ENCODE results near the gene RASA3. TPM values are rescaled to one million over a fixed set of nuclear protein-coding genes. Genes with fewer than 3 reads are reported as not detected.

The RASA3 gene
- total and polyA plus RNA-seq, 2 of the 8 experiments (the other 6 are each of a cell fraction or from before 2014, with no cell fraction given) = 7.5 to 21.9 TPM

GRCh38 chr13:114116734-114117133, 15.7 kb downstream of the RASA3 start:
- H2AFZ ChIP-seq (ENCODE audit: low read length) = no peak overlapping the region
- no peak overlapping the region for H3K4ac ChIP-seq (replicated peaks; ENCODE audit: insufficient read length, low read depth, low read length)
- H3K14ac ChIP-seq (ENCODE audit: insufficient read length) = no peak overlapping the region
- H3K79me2 ChIP-seq (ENCODE audit: control insufficient read depth in 1 of 2, insufficient read depth in 2 of 2, low read length in 2 of 2) = peaks cover 0 to 28% of the 10 kb centered on the region in 2 experiments; a peak in 2 of 4 replicates
- peaks cover 4 to 10% of the 10 kb centered on the region in 2 experiments for H4K20me1 ChIP-seq (replicated peaks in 1 of 2; ENCODE audit: control insufficient read depth in 1 of 2, insufficient read depth in 2 of 2, low read length in 2 of 2)
- FAIRE-seq = no peak
- H2BK15ac ChIP-seq (ENCODE audit: low read length) = no peak overlapping the region
- no peak overlapping the region for H2BK20ac ChIP-seq (ENCODE audit: low read length)
- no peaks in the 10 kb centered on the region; a peak in 1 of 4 replicates for H3K9me3 ChIP-seq (ENCODE audit: insufficient read depth in 2 of 2, low read depth in 1 of 2, low read length in 1 of 2)
- no peak overlapping the region for H3K23ac ChIP-seq (ENCODE audit: insufficient read length)
- peak overlapping the region; percentile 17 for H4K5ac ChIP-seq (ENCODE audit: insufficient read length, low read depth, low read length)
- peak overlapping the region; percentile 53; the same call in 1 of the 2 replicates for H2AK5ac ChIP-seq (ENCODE audit: low read depth, low read length)
- 0 out of 2 replicates have a peak, but pooled peaks cover 2% of the 10 kb centered on the region for H3K23me2 ChIP-seq (ENCODE audit: low read depth, low read length)
- no peaks in the 10 kb centered on the region for H3K27me3 ChIP-seq (replicated peaks in 1 of 4; ENCODE audit: control insufficient read depth in 3 of 4, extremely low read depth in 1 of 4, insufficient read depth in 3 of 4, low read length in 3 of 4)
- peak overlapping the region; percentile 39; the same call in 1 of the 2 replicates for H2BK12ac ChIP-seq (ENCODE audit: low read depth, low read length)
- no peak for DNase-seq (ENCODE audit: low read depth in 1 of 2, low spot score in 2 of 2)
- no peak overlapping the region for H4K91ac ChIP-seq (replicated peaks; ENCODE audit: insufficient read length, low read length)
- POLR2A ChIA-PET (ENCODE audit: partially characterized antibody) = no interaction called here
- H3K56ac ChIP-seq (replicated peaks; ENCODE audit: insufficient read length, low read depth, low read length) = no peak overlapping the region
- peaks cover 11 to 32% (median 22%) of the 10 kb centered on the region in 4 experiments for H3K4me1 ChIP-seq (replicated peaks in 1 of 4; ENCODE audit: control insufficient read depth in 3 of 4, insufficient read depth in 4 of 4, low read length in 3 of 4)
- H3K4me2 ChIP-seq (ENCODE audit: insufficient read depth in 1 of 2, low read depth in 2 of 2, low read length in 2 of 2) = no peak overlapping the region
- H2BK120ac ChIP-seq (replicated peaks; ENCODE audit: low read depth, low read length) = no peak overlapping the region
- 88% methylated on average over 17 of the region's 17 CpGs; no CpG with 5 or more reads in 1 of the 2 experiments for WGBS, 2 experiments (ENCODE audit: extremely low coverage in 1 of 2, insufficient coverage in 1 of 2, insufficient read length in 1 of 2, insufficient replicate concordance in 2 of 2, low coverage in 1 of 2, low lambda C conversion rate in 2 of 2, missing lambda C conversion rate in 1 of 2)
- H2BK5ac ChIP-seq (ENCODE audit: low read depth, low read length) = peak overlapping the region; percentile 60
- H4K8ac ChIP-seq (ENCODE audit: extremely low read depth, insufficient read depth, low read length) = no peak overlapping the region
- H3K18ac ChIP-seq (ENCODE audit: extremely low read depth, low read length) = no peak overlapping the region; the same call in 1 of the 2 replicates
- H3K4me3 ChIP-seq (ENCODE audit: extremely low read depth in 1 of 4, insufficient read depth in 2 of 4, low read depth in 3 of 4, low read length in 4 of 4) = no peak overlapping the region
- CTCF ChIA-PET (ENCODE audit: partially characterized antibody) = no interaction called here
- peaks cover 11% of the 10 kb centered on the region for H3K79me1 ChIP-seq (ENCODE audit: low read depth, low read length)
- H3K27ac ChIP-seq (ENCODE audit: low read depth, low read length) = no peak overlapping the region; the same call in 1 of the 2 replicates
- no peak overlapping the region; a peak in 1 of 7 replicates for H3K9ac ChIP-seq (replicated peaks in 1 of 4; ENCODE audit: extremely low read depth in 1 of 4, low read depth in 3 of 4, low read length in 3 of 4)
- H3K36me3 ChIP-seq (ENCODE audit: control insufficient read depth in 2 of 4, insufficient read depth in 4 of 4, low read length in 3 of 4) = no peaks in the 10 kb centered on the region
- TF ChIP-seq RBBP5 (IDR thresholded peaks at IDR 0.05; ENCODE audit: borderline replicate concordance, low read depth, low read length) (no peak), RAD21 (IDR thresholded peaks at IDR 0.05 in 1 of 2, conservative IDR thresholded peaks at IDR 0.05 in 1 of 2; ENCODE audit: low read depth in 2 of 2, low read length in 2 of 2) (no peak), CHD1 (IDR thresholded peaks at IDR 0.05; ENCODE audit: low read depth, low read length) (no peak), KDM1A (IDR thresholded peaks at IDR 0.05; ENCODE audit: borderline replicate concordance, low read length) (no peak), ASH2L (IDR thresholded peaks at IDR 0.05; ENCODE audit: low read length) (no peak), CTCF (IDR thresholded peaks at IDR 0.05; ENCODE audit: control extremely low read depth in 1 of 3, insufficient read depth in 1 of 3, low read depth in 1 of 3, low read length in 3 of 3) (no peak), SAP30 (IDR thresholded peaks at IDR 0.05; ENCODE audit: insufficient read depth, insufficient replicate concordance, low read length) (no peak), CBX5 (IDR thresholded peaks at IDR 0.05; ENCODE audit: low read depth, low read length) (no peak), SRF (IDR thresholded peaks at IDR 0.05; ENCODE audit: low read depth, low read length) (no peak), E2F6 (IDR thresholded peaks at IDR 0.05) (no peak)
